OCI-LY3 (cell line): Measurements from ENCODE around the gene LRRC8C.

Source experiments
- CTCF ChIP-seq: fragments of 200-600, 300-600 bp; sonication (generic); IDR thresholded peaks from 2 replicates; pipeline ENCODE4 v1.5.1; 2014; ENCODE audit warnings: antibody characterized with exemption, low read length, low read depth
- EZH2phosphoT487 ChIP-seq: fragments of 200-600 bp; shearing (Covaris generic); IDR thresholded peaks from 2 replicates; pipeline ENCODE4 v1.6.1; 2018; ENCODE audit warnings: antibody characterized with exemption, mixed run types, low read depth

DNA sequence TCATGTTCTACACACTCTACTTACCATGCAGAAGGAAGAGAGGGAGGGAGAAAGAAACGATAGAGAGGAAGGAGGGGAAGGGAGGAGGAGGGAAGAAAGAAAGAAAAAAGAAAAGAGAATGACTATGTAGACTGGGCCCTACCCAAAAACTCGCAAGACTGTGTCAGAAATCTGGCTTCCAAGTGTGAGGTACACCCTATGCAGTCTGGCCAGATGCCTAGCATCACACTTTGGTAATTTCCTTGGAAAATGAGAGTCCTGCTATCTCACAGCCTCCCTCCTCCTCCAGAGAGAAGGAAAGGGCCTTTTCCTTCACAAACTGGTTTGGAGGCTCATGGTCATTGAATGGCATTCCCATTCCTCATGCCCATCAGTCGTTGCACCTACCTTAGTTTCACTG is 101.5 kb downstream of the LRRC8C start:
- TF ChIP-seq CTCF (no peak), EZH2phosphoT487 (no peak)
